Stimulated activated CD4-positive, alpha-beta T cell treated with anti-CD3 and anti-CD28 coated beads, Interleukin-4, amount 100 ng/mL, for 1 hour (primary cell): ENCODE results near the gene FAM177B.
"Not testable (repeated sequence)": the region's sequence is repeated elsewhere in the genome, so short reads cannot be mapped to it uniquely, and the experiment has no call there.

Experiments
- DNase-seq: peaks from one replicate; pipeline ENCODE4 v3.0.0-alpha.2; 2020

FAM177B gene

DNA sequence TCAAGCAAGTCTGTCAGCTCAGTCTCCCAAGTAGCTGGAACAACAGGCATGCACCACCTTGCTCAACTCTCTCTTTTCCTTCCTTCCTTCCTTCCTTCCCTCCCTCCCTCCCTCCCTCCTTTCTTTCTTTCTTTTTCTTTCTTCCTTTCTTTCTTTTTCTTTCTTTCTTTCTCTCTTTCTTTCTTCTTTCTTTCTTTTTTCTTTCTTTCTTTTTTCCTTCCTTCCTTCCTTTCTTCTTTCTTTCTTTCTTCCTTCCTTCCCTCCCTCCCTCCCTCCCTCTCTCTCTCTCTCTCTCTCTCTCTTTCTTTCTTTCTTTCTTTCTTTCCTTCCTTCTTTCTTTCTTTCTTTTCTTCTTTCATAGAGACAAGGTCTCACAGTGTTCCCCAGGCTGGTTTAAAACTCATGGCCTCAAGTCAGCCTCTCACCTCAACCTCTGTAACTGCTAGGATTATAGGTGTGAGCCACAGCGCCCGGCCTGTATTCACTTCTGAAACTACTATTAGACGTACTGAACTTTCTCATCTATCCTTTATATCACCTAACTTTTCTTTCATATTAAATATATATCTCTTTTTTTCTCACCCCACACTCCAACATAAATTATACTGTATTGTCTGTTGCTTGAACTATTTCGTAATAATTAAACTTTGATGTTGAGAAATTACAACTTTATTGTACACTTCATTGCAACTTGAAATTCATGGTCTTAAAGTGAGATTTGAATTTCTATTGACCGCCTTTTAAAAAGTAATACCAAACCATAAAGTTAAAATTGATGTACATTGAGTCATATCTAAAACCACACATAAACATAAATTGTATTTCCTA, 4.8 kb downstream of the FAM177B start:
- DNase-seq: not testable (repeated sequence)

DNA sequence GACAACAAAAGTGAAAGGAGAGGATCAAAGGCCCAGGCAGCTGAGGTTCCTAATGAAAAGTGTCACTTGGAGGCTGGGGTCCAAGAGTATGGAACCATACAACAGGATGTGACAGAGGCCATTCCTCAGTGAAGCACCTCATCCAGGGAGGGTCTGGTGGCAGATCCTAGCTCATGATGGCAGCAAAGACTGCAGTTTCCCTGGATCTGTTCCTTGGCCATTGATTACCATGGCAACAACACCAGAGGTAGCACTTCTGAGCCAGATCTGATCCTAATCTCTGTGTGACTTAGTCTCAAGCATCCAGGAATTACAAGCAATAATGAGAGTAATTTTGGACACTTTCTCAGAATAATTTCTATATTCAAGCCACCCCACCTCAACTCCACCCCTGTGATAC, 12.9 kb downstream of the FAM177B start:
- DNase-seq: no peak

DNA sequence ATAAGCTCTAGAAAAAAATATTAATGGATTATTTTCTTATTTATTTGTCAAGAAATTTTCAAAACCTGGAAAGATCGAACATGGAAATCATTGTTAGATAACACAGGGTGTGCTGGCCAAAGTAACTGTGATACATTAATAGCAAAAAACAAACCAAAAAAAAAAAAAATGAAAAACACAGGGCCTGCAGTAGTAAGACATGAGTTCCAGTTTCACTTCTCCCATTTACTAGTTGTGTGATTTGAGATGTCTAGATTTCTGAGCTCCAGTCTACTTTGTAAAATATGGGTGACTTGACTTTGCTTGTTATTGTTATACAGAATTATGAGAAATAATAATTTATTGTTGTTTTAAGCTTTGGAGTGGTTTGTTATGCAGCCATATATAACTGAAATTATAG, 13.6 kb downstream of the FAM177B start:
- no peak for DNase-seq

DNA sequence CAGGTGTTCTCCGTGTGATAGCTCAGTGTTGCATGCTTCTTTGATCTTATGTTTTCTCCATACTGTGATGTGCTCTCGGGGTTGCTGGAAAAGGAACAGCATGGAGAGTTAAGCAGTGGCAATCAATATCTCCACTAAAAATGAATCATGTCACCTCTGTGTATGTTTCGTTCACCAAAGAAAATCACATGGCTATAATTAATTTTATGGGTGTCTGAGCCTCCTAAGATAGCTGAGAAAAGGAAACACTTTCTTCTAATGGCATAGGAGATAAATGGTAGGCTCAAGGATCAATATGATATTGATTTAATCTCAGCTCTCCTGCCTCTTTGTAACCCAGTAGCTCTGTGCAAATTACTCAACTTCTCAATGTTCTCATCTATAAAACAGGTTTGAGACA, 14.3 kb downstream of the FAM177B start:
- no peak for DNase-seq

DNA sequence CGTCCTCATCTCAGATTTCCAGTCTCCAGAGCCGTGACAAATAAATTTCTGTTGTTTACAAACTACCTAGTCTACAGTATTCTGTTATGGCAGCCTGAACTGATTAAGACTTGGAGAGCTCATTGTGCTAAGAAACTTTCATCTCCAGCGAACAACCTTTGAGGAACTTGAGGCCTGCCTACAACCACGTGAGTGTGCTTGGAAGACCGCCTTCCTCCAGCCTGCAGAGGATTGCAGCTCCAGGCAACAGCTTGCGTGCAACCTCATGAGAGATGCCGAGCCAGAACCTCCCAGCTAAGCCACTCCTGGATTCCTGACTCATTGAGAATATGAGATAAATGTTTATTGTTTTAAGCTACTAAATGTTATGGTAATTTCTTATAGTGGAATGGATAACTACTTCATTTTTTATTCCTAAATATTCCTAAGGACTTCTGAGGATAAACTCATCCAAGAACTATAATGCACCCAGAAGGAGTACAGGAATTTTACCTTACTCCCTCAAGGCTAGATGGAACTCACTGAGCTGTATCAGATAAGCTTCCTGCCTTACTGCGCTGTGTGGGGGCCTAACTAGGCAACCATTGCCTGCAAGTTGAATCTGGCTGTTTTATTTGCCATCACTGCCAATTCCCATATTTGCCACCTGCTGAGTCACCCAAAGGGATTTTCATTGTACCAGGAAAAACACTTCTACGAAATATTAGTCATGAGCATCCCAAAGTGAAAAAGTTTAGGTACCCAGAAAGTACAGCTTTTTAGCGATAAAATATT, 17.6 kb downstream of the FAM177B start:
- no peak for DNase-seq

DNA sequence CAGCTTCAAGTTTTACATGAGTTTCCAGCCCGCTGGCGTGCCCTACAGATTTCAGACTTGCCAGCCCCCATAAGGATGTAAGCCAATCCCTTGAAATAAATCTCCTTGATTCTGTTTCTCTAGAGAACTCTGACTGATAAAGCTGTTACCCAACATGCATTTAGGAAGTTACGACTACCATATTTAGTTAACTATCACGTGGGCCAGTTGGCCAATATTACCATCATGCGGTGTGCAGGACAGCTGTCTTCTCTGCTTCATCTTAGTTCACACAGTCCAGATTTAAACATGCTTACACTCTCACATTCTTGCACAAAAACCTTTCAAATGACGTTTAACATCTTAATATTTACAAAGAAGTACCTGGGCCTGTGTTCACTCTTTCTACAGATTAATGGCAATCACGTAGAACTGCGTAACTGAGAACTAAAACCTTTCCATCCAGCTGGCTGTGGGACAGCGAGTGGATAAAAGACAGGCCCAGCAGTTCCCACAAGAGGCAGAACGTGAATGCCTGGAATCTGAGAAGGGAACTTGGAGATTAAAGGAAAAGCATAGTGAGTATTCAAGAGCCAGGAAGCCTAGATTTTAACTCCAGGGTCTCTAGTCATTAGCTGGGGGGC, 20.8 kb downstream of the FAM177B start:
- DNase-seq: no peak

DNA sequence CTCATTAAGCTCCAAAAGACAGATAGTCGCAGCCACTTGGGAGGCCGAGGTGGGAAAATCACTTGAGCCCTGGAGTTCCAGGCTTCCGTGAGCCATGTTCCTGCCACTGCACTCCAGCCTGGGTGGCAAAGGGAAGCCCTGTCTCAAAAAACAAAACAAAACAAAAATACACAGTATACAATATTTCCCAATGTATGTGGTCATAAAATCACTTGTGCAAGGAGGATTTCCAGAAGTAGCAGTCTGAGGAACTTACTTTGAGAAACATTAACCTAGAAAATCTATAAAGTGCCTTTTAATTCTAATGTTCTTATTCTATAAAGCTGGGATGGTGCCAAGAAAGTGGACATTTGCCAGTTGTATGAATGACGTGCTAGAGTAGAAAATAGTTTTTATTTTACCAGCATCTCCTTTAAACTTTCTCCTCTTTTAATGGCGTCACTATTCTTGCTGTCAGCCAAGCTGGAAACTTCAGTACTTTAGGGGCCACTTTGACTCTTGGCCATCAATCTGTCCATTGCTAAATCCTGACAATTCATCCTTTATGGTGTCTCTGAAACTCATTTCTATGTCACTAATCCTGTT, 22.5 kb downstream of the FAM177B start:
- DNase-seq: no peak

DNA sequence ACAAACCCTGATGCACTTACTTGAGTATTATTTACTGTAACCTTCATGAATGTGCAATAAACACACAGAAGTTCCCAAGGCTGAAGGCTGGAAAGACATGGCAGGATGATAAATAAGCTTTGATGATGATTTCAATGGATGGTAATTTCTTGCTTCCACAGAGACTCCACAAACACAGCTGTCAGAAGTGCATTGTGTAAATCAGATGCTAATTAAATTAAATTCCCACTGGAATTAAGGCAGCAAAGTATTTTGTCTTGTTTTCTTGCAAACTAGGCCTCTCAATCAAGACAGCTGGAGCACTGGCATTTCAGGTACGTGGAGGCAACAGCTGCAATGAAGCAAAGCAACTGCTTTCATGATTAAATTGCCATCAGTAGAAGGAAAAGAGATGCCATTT, 24.1 kb downstream of the FAM177B start:
- no peak for DNase-seq

DNA sequence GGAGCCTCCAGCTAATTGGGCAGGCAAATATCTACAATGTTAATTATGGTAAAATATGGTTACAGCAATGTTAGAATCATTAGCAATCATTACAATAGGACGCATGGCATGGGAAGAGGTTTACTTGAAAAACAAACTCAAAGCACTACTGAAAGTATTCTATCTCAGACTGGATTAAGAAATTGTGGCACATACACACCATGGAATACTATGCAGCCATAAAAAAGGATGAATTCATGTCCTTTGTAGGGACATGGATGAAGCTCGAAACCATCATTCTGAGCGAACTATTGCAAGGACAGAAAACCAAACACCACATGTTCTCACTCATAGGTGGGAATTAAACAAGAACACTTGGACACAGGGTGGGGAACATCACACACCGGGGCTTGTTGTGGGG, 25.2 kb downstream of the FAM177B start:
- not testable (repeated sequence) for DNase-seq

DNA sequence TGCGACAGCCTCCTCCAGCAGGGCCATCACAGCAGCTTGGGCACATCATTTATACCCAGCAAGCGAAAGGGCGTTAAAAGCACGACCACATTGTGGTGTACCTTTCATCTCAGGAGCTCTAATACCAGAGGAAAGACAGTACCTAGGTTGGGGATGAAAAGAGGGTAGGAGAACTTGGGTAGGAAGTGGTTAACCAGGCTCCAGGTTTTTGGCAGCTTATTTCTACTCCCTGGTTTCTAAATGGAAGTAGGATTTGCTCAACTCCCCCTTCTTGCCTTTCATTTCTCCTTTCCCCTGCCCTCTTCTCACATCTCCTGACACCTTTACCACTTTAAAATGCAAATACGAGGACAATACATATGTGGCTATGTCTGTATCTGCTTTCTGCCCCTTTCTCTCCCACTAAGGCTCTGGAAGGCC, 30.2 kb downstream of the FAM177B start:
- DNase-seq: no peak

DNA sequence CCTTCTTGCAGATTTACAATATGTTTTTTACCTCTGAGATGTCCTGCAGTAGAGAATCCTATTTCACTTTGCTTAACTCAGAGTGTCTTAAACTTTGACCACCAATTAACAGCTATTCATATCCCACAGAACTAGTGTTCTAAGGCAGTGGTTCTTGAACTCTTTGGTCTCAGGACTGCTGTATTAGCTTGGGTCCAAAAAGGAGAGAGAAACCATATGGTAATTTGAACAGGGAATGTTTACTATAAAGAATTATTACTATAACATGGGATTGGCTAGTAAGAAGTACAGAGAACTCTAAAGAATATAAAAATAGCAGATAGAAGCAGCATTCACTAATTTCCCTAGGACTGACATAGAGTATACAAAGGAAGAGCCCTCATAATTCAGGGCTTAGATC, 31.6 kb downstream of the FAM177B start:
- no peak for DNase-seq

DNA sequence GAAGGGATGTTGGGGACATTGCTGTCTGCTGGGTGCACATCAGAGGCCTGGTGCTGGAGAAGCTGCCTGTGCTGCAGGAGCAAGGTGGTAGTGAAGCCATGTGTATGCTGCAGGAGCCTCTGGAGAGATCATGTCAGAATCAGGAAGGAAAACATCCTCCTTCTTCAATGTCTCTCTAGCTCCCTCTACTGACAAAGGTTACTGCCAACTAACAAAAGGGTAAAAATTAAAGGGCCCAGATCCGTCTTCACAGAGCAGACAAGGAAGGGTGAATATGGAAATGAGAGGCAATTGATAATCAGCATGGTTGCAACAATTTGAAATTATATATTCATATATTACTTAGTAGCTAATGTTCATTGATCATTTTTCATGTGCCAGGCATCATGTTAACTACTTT, 32.2 kb downstream of the FAM177B start:
- no peak for DNase-seq

DNA sequence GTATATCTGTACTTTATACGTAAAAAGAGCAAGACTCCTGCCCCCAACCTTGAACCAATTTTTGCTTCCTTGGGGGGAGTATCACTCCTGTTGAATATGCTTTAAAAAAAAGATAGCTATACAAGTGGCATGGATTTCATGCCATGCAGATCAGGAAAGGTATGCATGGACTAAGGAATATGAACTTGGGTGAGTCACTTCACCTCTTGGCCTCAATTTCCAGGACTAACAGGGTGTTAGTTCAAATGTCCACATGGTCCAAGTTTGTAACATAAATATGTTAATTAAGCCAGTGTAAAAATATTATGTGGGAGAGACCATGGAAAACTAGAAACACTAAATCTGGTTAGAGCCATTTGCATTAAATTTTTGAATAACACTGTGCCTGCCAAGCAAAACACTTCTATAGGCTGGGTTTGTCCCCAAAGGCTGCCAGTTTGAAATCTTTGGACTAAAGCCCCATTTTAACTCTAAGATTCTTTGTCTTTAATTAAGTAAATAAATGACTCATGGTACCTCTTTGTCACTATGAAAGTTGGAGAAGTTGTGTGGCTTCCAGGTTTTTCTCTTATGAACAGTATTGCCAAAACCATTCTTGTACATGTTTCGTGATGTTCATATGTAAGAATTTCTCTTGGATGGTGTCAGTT, 33.1 kb downstream of the FAM177B start:
- DNase-seq: no peak

DNA sequence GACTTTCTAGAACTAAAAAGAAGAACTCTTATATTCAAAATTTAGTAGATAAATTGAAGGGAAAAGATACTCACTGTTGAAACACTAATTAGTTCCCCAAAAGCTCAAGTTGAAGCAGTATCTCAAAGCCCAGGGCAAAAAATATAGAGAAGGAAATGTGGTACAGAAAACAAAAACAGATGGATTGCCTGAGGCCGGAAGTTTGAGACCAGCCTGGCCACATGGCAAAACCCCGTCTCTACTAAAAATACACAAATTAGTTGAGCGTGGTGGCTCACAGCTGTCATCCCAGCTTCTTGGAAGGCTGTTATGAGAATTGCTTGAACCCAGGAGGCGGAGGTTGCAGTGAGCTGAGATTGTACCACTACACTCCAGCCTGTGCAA, 36.0 kb downstream of the FAM177B start:
- DNase-seq: no peak

DNA sequence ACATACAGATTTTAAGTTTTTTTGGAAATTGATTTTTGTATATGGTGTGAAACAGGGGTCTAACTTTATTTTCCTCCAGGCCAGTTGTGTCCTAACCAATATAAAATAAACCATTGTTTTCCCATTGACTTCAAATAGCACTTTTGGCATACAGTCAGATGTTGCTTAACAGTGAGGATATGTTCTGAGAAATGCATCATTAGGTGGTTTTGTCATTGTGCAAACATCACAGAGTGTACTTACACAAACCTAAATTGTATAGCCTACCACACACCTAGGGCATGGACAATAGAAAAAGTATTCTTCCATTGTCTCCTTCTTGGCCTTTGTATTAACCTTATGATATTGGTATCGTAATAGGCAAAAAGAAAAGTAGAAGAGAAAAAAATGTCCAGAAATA, 40.5 kb downstream of the FAM177B start:
- no peak for DNase-seq

DNA sequence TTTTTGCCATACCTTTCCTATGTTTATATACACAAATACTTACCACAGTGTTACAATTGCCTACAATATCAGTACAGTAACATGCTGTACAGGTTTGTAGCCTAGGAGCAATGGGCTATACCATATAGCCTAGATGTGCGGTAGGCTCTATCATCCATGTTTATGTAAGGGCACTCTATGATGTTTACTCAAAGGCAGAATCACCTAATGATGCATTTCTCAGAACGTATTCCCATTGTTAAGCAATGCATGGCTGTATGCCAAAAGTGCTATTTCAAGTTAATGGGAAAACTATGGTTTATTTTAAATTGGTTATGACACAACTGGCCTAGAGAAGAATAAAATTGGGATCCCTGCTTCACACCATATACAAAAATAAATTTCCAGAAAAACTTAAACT, 41.0 kb downstream of the FAM177B start:
- DNase-seq: no peak

DNA sequence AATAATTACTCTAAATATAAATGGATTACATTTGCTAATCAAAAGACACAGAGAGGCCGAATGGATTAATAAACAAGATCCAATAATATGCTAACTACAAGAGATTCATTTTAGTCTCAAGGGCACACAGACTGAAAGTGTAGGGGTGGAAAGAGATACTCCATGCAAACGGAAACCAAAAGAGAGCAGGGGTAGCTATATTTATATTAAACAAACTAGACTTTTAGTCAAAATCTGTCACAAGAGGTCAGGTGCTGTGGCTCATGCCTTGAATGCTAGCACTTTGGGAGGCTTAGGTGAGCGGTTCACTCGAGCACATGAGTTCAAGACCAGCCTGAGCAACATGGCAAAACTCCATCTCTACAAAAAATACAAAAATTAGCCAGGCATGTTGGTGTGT, 44.2 kb downstream of the FAM177B start:
- no peak for DNase-seq

DNA sequence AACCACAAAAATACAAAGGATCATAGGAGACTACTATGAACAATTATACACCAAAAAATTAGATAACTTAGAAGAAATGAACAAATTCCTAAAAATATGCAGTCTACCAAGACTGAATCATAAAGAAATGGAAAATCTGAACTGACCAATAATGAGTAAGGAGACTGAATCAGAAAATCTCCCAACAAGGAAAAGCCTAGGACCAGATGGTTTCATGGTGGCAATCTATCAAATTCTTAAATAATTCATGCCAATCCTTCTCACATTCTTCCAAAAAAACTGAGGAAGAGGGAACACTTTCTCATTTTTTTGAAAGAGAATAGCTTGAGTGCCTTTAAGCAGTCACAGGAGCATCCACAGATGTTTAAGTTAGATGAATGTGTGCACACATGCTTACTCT, 46.0 kb downstream of the FAM177B start:
- no peak for DNase-seq

DNA sequence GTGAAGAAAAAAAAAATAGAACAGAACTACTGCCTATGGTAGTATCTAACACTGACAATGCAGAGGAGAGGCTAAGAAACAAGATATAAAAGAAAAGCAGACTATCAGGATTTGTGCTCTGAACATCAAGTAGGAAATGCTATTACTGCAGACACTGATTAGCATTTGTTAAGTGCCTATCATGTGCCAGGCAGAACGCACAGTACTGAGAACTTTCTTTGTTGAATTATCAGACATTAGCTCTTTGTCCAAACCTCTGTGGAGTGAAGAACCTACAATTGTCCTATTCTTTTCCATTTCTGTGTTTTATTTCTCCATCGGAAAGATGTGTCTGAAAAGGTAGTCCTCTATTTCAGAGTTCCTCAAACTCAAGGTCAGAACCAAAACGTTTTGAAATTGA, 47.4 kb downstream of the FAM177B start:
- no peak for DNase-seq

DNA sequence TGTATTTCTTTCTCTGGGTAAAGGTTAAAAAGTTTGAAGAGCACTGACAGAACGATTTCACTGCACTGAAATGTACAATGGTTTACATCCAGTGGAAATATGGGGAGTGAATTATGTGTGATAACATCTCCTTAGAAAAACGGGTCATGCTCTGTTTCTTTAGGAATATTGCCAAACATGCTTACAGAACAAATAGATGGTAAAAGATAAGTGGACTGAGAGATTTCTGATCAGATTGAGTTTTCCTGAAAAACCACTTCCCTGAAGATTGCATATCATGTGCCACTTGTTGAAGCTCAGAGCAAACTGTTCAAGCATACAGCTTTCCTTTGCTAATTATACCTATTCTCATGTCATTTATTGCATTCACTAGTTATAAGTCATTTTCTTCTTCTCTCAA, 47.9 kb downstream of the FAM177B start:
- DNase-seq: no peak

DNA sequence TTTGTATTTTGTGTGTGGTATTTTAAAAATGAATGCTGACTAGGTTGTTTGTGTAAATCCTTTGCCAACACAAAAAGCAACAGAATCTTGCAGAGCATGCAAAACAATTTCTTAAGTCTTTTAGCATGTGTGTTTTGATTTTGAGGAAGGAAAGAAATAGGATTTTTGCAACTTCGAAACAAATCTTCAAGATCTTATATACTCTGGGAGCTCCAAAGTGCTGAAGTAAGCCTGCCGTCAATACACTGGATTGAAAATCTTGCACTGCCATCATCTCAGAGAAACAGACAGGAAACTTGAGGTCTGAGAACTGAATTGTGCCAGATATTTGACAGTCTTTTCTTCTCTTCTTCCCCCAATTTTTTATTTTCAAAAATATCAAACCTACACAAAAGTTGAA, 48.5 kb downstream of the FAM177B start:
- no peak for DNase-seq

DNA sequence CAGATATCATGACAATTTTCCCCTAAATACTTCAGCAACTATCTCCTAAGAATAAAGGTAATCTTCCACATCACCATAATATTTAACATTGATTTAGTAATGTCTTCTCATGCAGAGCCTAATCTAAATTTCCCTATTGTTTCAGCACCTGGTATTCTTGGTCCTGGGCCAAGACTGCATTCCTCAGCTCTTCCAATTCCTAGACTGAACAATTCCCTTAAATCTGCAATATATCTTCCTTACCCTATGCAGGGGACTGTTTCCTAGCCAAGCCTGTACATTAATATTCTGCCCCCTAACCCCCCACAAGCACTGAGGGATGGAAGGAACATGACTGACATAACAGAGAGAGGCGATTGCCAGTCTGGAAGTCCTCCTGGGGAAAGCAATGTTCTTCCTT, 49.1 kb downstream of the FAM177B start:
- no peak for DNase-seq

DNA sequence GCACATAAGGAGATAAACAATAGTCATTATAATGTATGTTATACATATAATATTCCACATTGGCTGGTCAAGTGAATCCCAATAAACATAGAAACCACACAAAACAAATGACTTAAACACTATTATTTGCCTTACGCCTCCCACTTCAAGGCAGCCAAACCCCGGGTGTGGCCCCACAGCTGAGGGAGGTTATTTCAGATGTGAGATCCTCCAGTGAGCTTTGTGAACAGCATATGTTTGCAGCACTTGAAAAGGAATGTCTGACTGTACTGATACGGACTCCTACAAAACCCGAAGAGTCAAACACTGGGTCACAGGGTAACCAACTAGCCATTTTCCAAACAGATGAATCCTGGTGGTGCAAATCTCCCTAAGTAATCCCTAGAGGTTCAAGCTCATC, 50.7 kb downstream of the FAM177B start:
- DNase-seq: no peak
